Stimulated activated CD4-positive, alpha-beta T cell treated with anti-CD3 and anti-CD28 coated beads, Interleukin-12 subunit alpha, Interleukin-12 subunit beta, amount 100 ng/mL, for 4 hours (primary cell): ENCODE measurements around the gene NTPCR.

Experiments
- DNase-seq: peaks from one replicate; pipeline ENCODE4 v3.0.0-alpha.2; 2020

The NTPCR gene

GRCh38 chr1:232927830-232928505 lies 22.4 kb upstream of the NTPCR start:
- no peak for DNase-seq

- no peak for DNase-seq
These were observed 17.7 kb upstream of the NTPCR start for GRCh38 chr1:232932486-232933425.

GRCh38 chr1:232936941-232937340 lies 13.5 kb upstream of the NTPCR start:
- no peak for DNase-seq

- no peak for DNase-seq
These were observed 12.6 kb upstream of the NTPCR start for GRCh38 chr1:232937741-232938375.

- DNase-seq, result no peak
These were observed 11.5 kb upstream of the NTPCR start for GRCh38 chr1:232938926-232939325.

- DNase-seq, result no peak
These were observed 10.7 kb upstream of the NTPCR start for GRCh38 chr1:232939748-232940147.

GRCh38 chr1:232940262-232940661 lies 10.1 kb upstream of the NTPCR start:
- no peak for DNase-seq

GRCh38 chr1:232942413-232943294 lies 7.8 kb upstream of the NTPCR start:
- no peak for DNase-seq

GRCh38 chr1:232943679-232944252 lies 6.6 kb upstream of the NTPCR start:
- DNase-seq, result no peak

- no peak for DNase-seq
These were observed 6.1 kb upstream of the NTPCR start for GRCh38 chr1:232944347-232944746.

- no peak for DNase-seq
These were observed 695 bp upstream of the NTPCR start for GRCh38 chr1:232949636-232950196.

GRCh38 chr1:232951180-232951579 lies 769 bp downstream of the NTPCR start:
- DNase-seq, result no peak

- DNase-seq, result no peak
These were observed 1.2 kb downstream of the NTPCR start for GRCh38 chr1:232951605-232952004.

- DNase-seq, result peak; percentile 10
These were observed 2.4 kb downstream of the NTPCR start for GRCh38 chr1:232952514-232953499.

- DNase-seq, result no peak
These were observed 4.4 kb downstream of the NTPCR start for GRCh38 chr1:232954594-232955365.

- DNase-seq, result no peak
These were observed 5.7 kb downstream of the NTPCR start for GRCh38 chr1:232956081-232956480.

GRCh38 chr1:232958067-232958466 lies 7.7 kb downstream of the NTPCR start:
- DNase-seq, result no peak

- no peak for DNase-seq
These were observed 12.6 kb downstream of the NTPCR start for GRCh38 chr1:232962761-232963745.

GRCh38 chr1:232964601-232965000 lies 14.2 kb downstream of the NTPCR start:
- DNase-seq, result no peak
